HepG2 (cell line): ENCODE data around the gene GPRC5D. TPM values are rescaled to one million over a fixed set of nuclear protein-coding genes. Genes with fewer than 3 reads are reported as not detected.

ENCODE experiments used
- ATAC-seq: fragments of 200-7000 bp; cut with Tn5 transposase; 3 replicates; pipeline ENCODE4 v1.9.1; 2020; ENCODE audit warnings: mild to moderate bottlenecking, moderate library complexity
- BruUV-seq: library from RNA; stranded (reverse); fragments of 400-500 nt; replicated peaks from 2 replicates; lab custom pipeline; 2021; lab: Mats Ljungman, UMichigan
- CTCF ChIA-PET: fragments of 300-600 bp; formaldehyde crosslinking; extraction: SDS; loops from one replicate; lab custom pipeline; 2021; ENCODE audit warnings: low total read pairs, inconsistent platforms, low intra/inter-chr PET ratio; lab: Yijun Ruan, JAX
- POLR2A ChIA-PET: fragments of 350-600 bp; sonication (Branson Sonifier 250); formaldehyde crosslinking; loops from one replicate; lab custom pipeline; 2020; ENCODE audit warnings: antibody characterized with exemption, inconsistent platforms; lab: Yijun Ruan, JAX
- DNase-seq: peaks from one replicate; pipeline ENCODE4 v3.0.0-alpha.2; 2015; ENCODE audit warnings: low spot score
- FAIRE-seq: peaks from 3 replicates; lab custom pipeline; 2011; peaks lifted over from hg19 to GRCh38; lab: Jason Lieb, UNC
- H2AFZ ChIP-seq: one replicate; pipeline ENCODE4 v1.6.1; 2011; ENCODE audit warnings: low read length, inconsistent platforms
- H3K27ac ChIP-seq: fragments of 300-600 bp; 3 replicates; pipeline ENCODE4 v1.8.0; 2011; ENCODE audit warnings: mixed run types, mild to moderate bottlenecking, mixed read lengths, low read length, inconsistent platforms; ENCODE audit not compliant: insufficient read depth; ENCODE audit errors: extremely low read length
- H3K27me3 ChIP-seq, 2 experiments: fragments of 200-600 bp in 1 of 2; 2 replicates in 1 of 2; 3 replicates in 1 of 2; pipeline versions ENCODE4 v1.6.0 to v1.8.0; 2011; ENCODE audit warnings: low read length in 2 of 2, mild to moderate bottlenecking in 2 of 2, moderate library complexity in 2 of 2, inconsistent platforms in 1 of 2; ENCODE audit not compliant: insufficient read depth in 2 of 2, control insufficient read depth in 1 of 2
- H3K36me3 ChIP-seq, 2 experiments: fragments of 200-600 bp in 1 of 2; replicated peaks in 1 of 2; 2 replicates in 1 of 2; 3 replicates in 1 of 2; pipeline versions ENCODE4 v1.5.1 to v1.8.0; 2011; ENCODE audit warnings: low read length in 2 of 2, inconsistent platforms in 1 of 2; ENCODE audit not compliant: insufficient read depth in 2 of 2, control insufficient read depth in 1 of 2
- H3K4me1 ChIP-seq: 2 replicates; pipeline ENCODE4 v1.5.1; 2012; ENCODE audit warnings: low read length, inconsistent platforms; ENCODE audit not compliant: insufficient read depth
- H3K4me2 ChIP-seq: 2 replicates; pipeline ENCODE4 v1.6.0; 2011; ENCODE audit warnings: low read depth, low read length, inconsistent platforms
- H3K4me3 ChIP-seq, 3 experiments: fragments of 200-600 bp in 1 of 3; sonication (generic), shearing (Covaris generic) in 1 of 3; replicated peaks in 1 of 3; 2 replicates each; pipeline ENCODE4 v1.5.1; 2011 to 2016; ENCODE audit warnings: low read length in 3 of 3, inconsistent platforms in 2 of 3, low read depth in 2 of 3, mild to moderate bottlenecking in 2 of 3, control low read depth in 1 of 3, mixed read lengths in 1 of 3; ENCODE audit not compliant: insufficient read depth in 1 of 3
- H3K79me2 ChIP-seq: one replicate; pipeline ENCODE4 v1.6.1; 2011; ENCODE audit warnings: low read length, inconsistent platforms; ENCODE audit not compliant: insufficient read depth
- H3K9ac ChIP-seq: 2 replicates; pipeline ENCODE4 v1.6.0; 2011; ENCODE audit warnings: mild to moderate bottlenecking, low read depth, low read length, inconsistent platforms; ENCODE audit not compliant: insufficient read depth
- H3K9me3 ChIP-seq: 2 replicates; pipeline ENCODE4 v1.5.1; 2012; ENCODE audit warnings: mild to moderate bottlenecking, low read length
- H4K20me1 ChIP-seq: 2 replicates; pipeline ENCODE4 v1.6.0; 2011; ENCODE audit warnings: inconsistent platforms, mild to moderate bottlenecking, low read length, moderate library complexity; ENCODE audit not compliant: insufficient read depth
- E2F1 ChIP-seq: sonication (generic); formaldehyde crosslinking; IDR thresholded peaks from 2 replicates; pipeline ENCODE4 v1.5.0; 2020; ENCODE audit warnings: missing genetic modification reagents
- FOXJ3 ChIP-seq: sonication (generic); formaldehyde crosslinking; IDR thresholded peaks from 2 replicates; pipeline ENCODE4 v1.4.0; 2020; ENCODE audit warnings: missing genetic modification reagents, mild to moderate bottlenecking, borderline replicate concordance
- HBP1 ChIP-seq: IDR thresholded peaks from 2 replicates; pipeline ENCODE4 v1.6.1; 2016; ENCODE audit warnings: low read depth, control low read depth
- JARID2 ChIP-seq: sonication (generic); formaldehyde crosslinking; IDR thresholded peaks from 2 replicates; pipeline ENCODE4 v1.8.1; 2023; ENCODE audit warnings: missing genetic modification reagents, inconsistent platforms; ENCODE audit not compliant: insufficient replicate concordance
- LRRFIP1 ChIP-seq: sonication (generic); formaldehyde crosslinking; conservative IDR thresholded peaks from 2 replicates; pipeline ENCODE4 v1.4.0; 2020; ENCODE audit warnings: missing genetic modification reagents
- SYNCRIP ChIP-seq: fragments of 200-400 bp; formaldehyde crosslinking; IDR thresholded peaks from 2 replicates; pipeline ENCODE4 v1.6.1; 2018; ENCODE audit warnings: mild to moderate bottlenecking, low read depth, low read length; ENCODE audit not compliant: insufficient read depth
- THAP7 ChIP-seq: sonication (generic); formaldehyde crosslinking; IDR thresholded peaks from 2 replicates; pipeline ENCODE4 v1.8.1; 2023; ENCODE audit warnings: mild to moderate bottlenecking, missing genetic modification reagents
- USF2 ChIP-seq, 2 experiments: sonication (generic) in 1 of 2; formaldehyde crosslinking in 1 of 2; IDR thresholded peaks; 2 replicates each; pipeline versions ENCODE4 v1.5.1 to v1.6.1; 2011 to 2020; ENCODE audit warnings: borderline replicate concordance in 1 of 2, low read depth in 1 of 2, low read length in 1 of 2, mild to moderate bottlenecking in 1 of 2, missing genetic modification reagents in 1 of 2, moderate library complexity in 1 of 2
- ZNF230 ChIP-seq: sonication (generic); formaldehyde crosslinking; IDR thresholded peaks from 2 replicates; pipeline ENCODE4 v1.4.0; 2020; ENCODE audit warnings: mild to moderate bottlenecking, missing genetic modification reagents
- ZNF562 ChIP-seq: sonication (generic); formaldehyde crosslinking; IDR thresholded peaks from 2 replicates; pipeline ENCODE4 v1.8.0; 2022; ENCODE audit warnings: missing genetic modification reagents, borderline replicate concordance
- ZNF615 ChIP-seq: sonication (generic); formaldehyde crosslinking; IDR thresholded peaks from 2 replicates; pipeline ENCODE4 v1.5.0; 2020; ENCODE audit warnings: mild to moderate bottlenecking, missing genetic modification reagents, borderline replicate concordance
- ZNF768 ChIP-seq: sonication (generic); formaldehyde crosslinking; IDR thresholded peaks from 2 replicates; pipeline ENCODE4 v1.4.0; 2020; ENCODE audit warnings: missing genetic modification reagents
- WGBS: methylation state at CpG from one replicate; pipeline ENCODE4 v1.1.6; 2017; ENCODE audit warnings: low lambda C conversion rate; 5-methylcytosine and 5-hydroxymethylcytosine counted together
- in situ Hi-C: cut with HindIII; loops from 2 replicates; pipeline ENCODE4 v1.10.0; 2017; ENCODE audit warnings: low pct_unique_long_range_greater_than_20kb; ENCODE audit not compliant: extremely low pct_ligation_motif_present
- intact Hi-C: fragments of 100-400 bp; cut with micrococcal nuclease; formaldehyde crosslinking; loops from one replicate; pipeline ENCODE4 v1.10.0; 2022; ENCODE audit not compliant: unreplicated experiment
- polyA plus RNA-seq, 8 experiments: library from polyadenylated mRNA; depleted of rRNA in 3 of 8; stranded (reverse) in 7 of 8; unstranded in 1 of 8; fragments of >200 nt; fragmentation: Illumina TruSeq in 4 of 8; extraction: Trizol in 4 of 8; gene quantifications; 2 replicates each; pipeline versions ENCODE4 v1.2.1 to v1.2.3, GENCODE V29; 2011 to 2016; ENCODE audit warnings: low read depth in 4 of 8, missing spikeins in 1 of 8, mixed read lengths in 1 of 8; ENCODE audit not compliant: insufficient read depth in 1 of 8
- total RNA-seq, 5 experiments: library from RNA; depleted of rRNA; stranded (reverse); fragments of >200 nt; fragmentation: Illumina TruSeq; extraction: Trizol; gene quantifications; 2 replicates each; pipeline ENCODE4 v1.2.3, GENCODE V29; 2016; ENCODE audit warnings: low read depth in 1 of 5

The GPRC5D gene
- total and polyA plus RNA-seq, 2 of the 13 experiments (the other 11 are each of a cell fraction or from before 2014, with no cell fraction given), result not detected

- Histone ChIP-seq H3K79me2 (peaks cover 6% of the 10 kb centered on the region), H3K4me2 (peak overlapping the region; percentile 82), H3K4me3 (peak overlapping the region; percentile 66 to 85 (median 84)), H3K27me3 (no peaks in the 10 kb centered on the region; a peak in 1 of 5 replicates), H3K27ac (peak overlapping the region; percentile 52), H3K9me3 (no peaks in the 10 kb centered on the region), H3K4me1 (peaks cover 27% of the 10 kb centered on the region), H2AFZ (no peak overlapping the region), H3K9ac (peak overlapping the region; percentile 80), H3K36me3 (peaks cover 0 to 5% of the 10 kb centered on the region in 2 experiments; a peak in 1 of 5 replicates), H4K20me1 (peaks cover 4% of the 10 kb centered on the region; the same call in 1 of the 2 replicates)
- under 1% methylated on average over 22 of the region's 22 CpGs for WGBS
- peak; percentile 28 for ATAC-seq
- ChIA-PET CTCF (no interaction called here), POLR2A (no interaction called here)
- in situ Hi-C loops (no loop called here), intact Hi-C loops (no loop called here)
- peak; percentile 75 for FAIRE-seq
- DNase-seq, result peak; percentile 36
- BruUV-seq, result TSS peak; percentile 52
- TF ChIP-seq E2F1 (CRISPR knock-in tag) (no peak), USF2 (IDR thresholded peaks at IDR 0.05; ENCODE audit: low read depth, low read length) (no peak), USF2 (CRISPR knock-in tag; IDR thresholded peaks at IDR 0.05; ENCODE audit: borderline replicate concordance) (no peak), ZNF230 (CRISPR knock-in tag) (no peak), THAP7 (CRISPR knock-in tag) (0 out of 2 replicates have a peak, but pooled peaks have one; percentile 50), FOXJ3 (CRISPR knock-in tag) (no peak), JARID2 (CRISPR knock-in tag) (no peak), SYNCRIP (no peak), ZNF615 (CRISPR knock-in tag) (no peak), LRRFIP1 (CRISPR knock-in tag) (no peak), ZNF562 (CRISPR knock-in tag) (no peak), ZNF768 (CRISPR knock-in tag) (peak; percentile 13; the same call in 1 of the 2 replicates), HBP1 (CRISPR knock-in tag) (0 out of 2 replicates have a peak, but pooled peaks have one; percentile 25)
These were observed 47.4 kb upstream of the GPRC5D start for GRCh38 chr12:12999271-12999958.
